ENCODE results near the gene PSMC6.

GRCh38 chr14:52740751-52741150, 33.8 kb downstream of the PSMC6 start:
- TF ChIP-seq POLR2A (IDR thresholded peaks at IDR 0.05) (no peak), CTCF (IDR thresholded peaks at IDR 0.05) (no peak)

Data from breast epithelium (tissue), 3 donors.